Measurements from ENCODE around the gene HAND1.

Gene HAND1

DNA sequence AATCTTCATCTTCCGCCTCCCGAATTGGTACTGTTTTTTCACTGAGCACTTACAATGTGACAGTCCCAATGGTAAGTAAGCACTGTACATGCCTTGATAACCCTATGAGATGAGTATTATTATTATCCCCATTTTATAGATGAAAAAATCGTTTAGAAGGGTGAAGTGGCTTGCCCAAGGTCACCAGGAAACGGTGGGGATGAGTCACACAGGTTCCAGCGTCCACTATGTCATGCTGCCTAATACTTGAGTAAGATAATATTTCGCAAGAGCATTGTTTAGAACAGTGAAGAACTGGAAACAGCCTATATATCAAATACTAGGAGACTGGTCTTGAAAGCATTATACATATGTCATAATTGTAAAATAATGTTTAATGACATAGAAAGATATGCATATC, 12.9 kb downstream of the HAND1 start:
- in situ Hi-C loops (cut with MboI; ENCODE audit: low sequenced_read_pairs, unreplicated experiment) = no loop called here
- no peak for TF ChIP-seq CTCF (IDR thresholded peaks at IDR 0.05; ENCODE audit: borderline replicate concordance, control extremely low read depth, extremely low read depth, insufficient read depth, missing control alignments)
- no peak for DNase-seq (ENCODE audit: low spot score)

DNA sequence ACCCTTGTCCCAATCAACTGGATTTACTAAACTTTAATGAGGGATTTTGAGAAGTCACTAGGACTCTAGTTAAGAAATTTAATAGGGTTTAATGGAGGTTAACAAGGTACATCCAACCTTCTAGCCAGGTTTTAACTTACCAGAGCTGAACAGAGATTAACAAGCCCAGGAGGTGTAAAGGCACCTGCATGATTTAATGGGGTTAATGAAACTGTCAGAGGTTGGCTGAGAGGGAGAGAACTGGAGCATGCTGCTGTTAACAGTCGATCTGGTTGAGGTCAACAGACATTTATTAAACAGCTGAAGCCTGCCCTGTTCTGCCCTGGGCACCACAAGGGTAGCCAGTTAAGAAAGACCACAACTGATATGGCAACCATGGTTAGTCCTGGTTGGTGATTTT, 13.6 kb downstream of the HAND1 start:
- TF ChIP-seq CTCF (IDR thresholded peaks at IDR 0.05; ENCODE audit: borderline replicate concordance, control extremely low read depth, extremely low read depth, insufficient read depth, missing control alignments) = no peak

GRCh38 chr5:154461531-154461930, 16.5 kb downstream of the HAND1 start:
- no peak for DNase-seq (ENCODE audit: low spot score)
- in situ Hi-C loops (cut with MboI; ENCODE audit: low sequenced_read_pairs, unreplicated experiment) = no loop called here
- no peak for TF ChIP-seq CTCF (IDR thresholded peaks at IDR 0.05; ENCODE audit: borderline replicate concordance, control extremely low read depth, extremely low read depth, insufficient read depth, missing control alignments)

More for the DNA sequence above, 13.6 kb downstream of the HAND1 start:
- no peak for DNase-seq (ENCODE audit: low spot score)
- in situ Hi-C loops (cut with MboI; ENCODE audit: low sequenced_read_pairs, unreplicated experiment) = no loop called here

DNA sequence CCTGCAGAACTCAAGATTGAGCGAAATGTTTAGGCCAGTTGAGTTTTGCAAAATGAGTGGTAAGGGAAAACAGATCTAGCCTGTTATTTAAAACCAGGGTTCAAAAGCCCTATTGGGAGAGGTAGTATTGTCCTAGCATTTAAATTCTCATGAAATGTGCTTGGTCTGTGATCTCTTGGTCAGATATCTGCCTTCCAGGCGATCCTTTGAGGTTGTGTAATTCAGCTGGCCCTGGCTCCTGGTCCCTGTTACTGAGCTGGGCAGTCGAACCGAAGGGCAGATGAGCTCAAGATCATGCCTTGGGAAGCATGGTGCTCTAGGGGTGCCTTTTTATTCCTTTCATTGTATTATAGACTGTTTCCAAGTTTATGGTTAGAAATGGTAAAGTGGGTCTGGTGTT, 17.9 kb downstream of the HAND1 start:
- TF ChIP-seq CTCF (IDR thresholded peaks at IDR 0.05; ENCODE audit: borderline replicate concordance, control extremely low read depth, extremely low read depth, insufficient read depth, missing control alignments) = no peak
- in situ Hi-C loops (cut with MboI; ENCODE audit: low sequenced_read_pairs, unreplicated experiment) = no loop called here
- DNase-seq (ENCODE audit: low spot score) = no peak

GRCh38 chr5:154459015-154459414, 19.0 kb downstream of the HAND1 start:
- no peak for DNase-seq (ENCODE audit: low spot score)
- no peak for TF ChIP-seq CTCF (IDR thresholded peaks at IDR 0.05; ENCODE audit: borderline replicate concordance, control extremely low read depth, extremely low read depth, insufficient read depth, missing control alignments)
- in situ Hi-C loops (cut with MboI; ENCODE audit: low sequenced_read_pairs, unreplicated experiment) = no loop called here

- DNase-seq (ENCODE audit: low spot score) = no peak
- in situ Hi-C loops (cut with MboI; ENCODE audit: low sequenced_read_pairs, unreplicated experiment) = no loop called here
- no peak for TF ChIP-seq CTCF (IDR thresholded peaks at IDR 0.05; ENCODE audit: borderline replicate concordance, control extremely low read depth, extremely low read depth, insufficient read depth, missing control alignments)
Observed at GRCh38 chr5:154456540-154456939, 21.5 kb downstream of the HAND1 start.

DNA sequence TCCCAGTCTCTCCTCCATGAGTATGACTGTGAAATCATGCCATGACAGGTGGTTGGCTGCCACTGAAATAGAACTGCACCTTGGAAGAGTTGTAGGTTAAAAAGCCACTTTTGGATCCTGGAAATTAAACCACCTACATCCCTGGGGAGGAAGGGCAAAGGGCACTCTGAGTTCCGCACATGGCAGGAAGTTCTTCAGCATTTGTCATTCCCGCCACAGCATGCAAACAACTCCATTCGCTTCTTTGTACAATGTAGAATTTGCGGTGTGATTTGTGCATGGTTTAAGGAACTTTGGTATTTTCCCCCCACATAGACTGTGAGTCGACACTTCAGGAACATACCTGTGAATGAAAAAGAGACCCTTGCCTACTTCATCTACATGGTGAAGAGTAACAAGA, 22.4 kb downstream of the HAND1 start:
- DNase-seq (ENCODE audit: low spot score) = no peak
- in situ Hi-C loops (cut with MboI; ENCODE audit: low sequenced_read_pairs, unreplicated experiment) = no loop called here
- no peak for TF ChIP-seq CTCF (IDR thresholded peaks at IDR 0.05; ENCODE audit: borderline replicate concordance, control extremely low read depth, extremely low read depth, insufficient read depth, missing control alignments)
